GM12873 (cell line): ENCODE results near the gene MAGI1.

Experiments used
- TF ChIP-seq, protein P1 (sequence below): IDR thresholded peaks from 2 replicates; pipeline ENCODE4 v1.5.1; 2012; ENCODE audit warnings: low read depth, mild to moderate bottlenecking, moderate library complexity, low read length, control low read depth; ENCODE audit not compliant: insufficient read depth; ENCODE audit errors: missing control alignments

Gene MAGI1

GRCh38 chr3:65481085-65481484 lies 557.6 kb downstream of the MAGI1 start:
- TF ChIP-seq, protein P1, sequence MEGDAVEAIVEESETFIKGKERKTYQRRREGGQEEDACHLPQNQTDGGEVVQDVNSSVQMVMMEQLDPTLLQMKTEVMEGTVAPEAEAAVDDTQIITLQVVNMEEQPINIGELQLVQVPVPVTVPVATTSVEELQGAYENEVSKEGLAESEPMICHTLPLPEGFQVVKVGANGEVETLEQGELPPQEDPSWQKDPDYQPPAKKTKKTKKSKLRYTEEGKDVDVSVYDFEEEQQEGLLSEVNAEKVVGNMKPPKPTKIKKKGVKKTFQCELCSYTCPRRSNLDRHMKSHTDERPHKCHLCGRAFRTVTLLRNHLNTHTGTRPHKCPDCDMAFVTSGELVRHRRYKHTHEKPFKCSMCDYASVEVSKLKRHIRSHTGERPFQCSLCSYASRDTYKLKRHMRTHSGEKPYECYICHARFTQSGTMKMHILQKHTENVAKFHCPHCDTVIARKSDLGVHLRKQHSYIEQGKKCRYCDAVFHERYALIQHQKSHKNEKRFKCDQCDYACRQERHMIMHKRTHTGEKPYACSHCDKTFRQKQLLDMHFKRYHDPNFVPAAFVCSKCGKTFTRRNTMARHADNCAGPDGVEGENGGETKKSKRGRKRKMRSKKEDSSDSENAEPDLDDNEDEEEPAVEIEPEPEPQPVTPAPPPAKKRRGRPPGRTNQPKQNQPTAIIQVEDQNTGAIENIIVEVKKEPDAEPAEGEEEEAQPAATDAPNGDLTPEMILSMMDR = no peak

GRCh38 chr3:65479990-65480389 lies 558.7 kb downstream of the MAGI1 start:
- TF ChIP-seq, protein P1 = no peak

GRCh38 chr3:65478551-65479500 lies 559.9 kb downstream of the MAGI1 start:
- TF ChIP-seq, protein P1 = no peak

DNA sequence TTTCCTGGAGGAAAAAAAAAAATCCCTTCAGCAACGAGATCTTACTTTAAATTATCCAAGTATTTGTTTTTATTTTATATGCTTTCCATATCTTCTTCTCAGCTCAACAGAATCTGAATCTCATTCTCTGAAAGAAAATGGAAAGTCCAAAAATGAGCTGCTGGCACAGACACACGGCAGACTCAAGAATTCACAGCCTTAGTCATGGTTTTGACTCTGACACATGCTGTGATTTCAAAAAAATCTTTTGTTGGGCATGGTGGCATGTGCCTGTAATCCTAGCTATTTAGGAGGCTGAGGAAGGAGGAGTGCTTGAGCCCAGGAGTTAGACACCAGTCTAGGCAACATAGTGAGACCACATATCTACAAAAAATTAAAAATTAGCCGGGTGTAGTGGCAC lies 565.0 kb downstream of the MAGI1 start:
- TF ChIP-seq, protein P1 = no peak

- TF ChIP-seq, protein P1 = no peak
These were observed 566.2 kb downstream of the MAGI1 start for GRCh38 chr3:65472501-65472900.

GRCh38 chr3:65466300-65466988 lies 572.3 kb downstream of the MAGI1 start:
- TF ChIP-seq, protein P1 = no peak

GRCh38 chr3:65449841-65450428 lies 588.8 kb downstream of the MAGI1 start:
- TF ChIP-seq, protein P1 = no peak
